GM20431 (cell line): ENCODE results near the gene RIMBP3C.
"Not testable (repeated sequence)": the region's sequence is repeated elsewhere in the genome, so short reads cannot be mapped to it uniquely, and the experiment has no call there.

Experiments
- in situ Hi-C: fragments of 300-500 bp; cut with MseI, MboI; formaldehyde crosslinking; loops from one replicate; pipeline ENCODE4 v1.15.0; 2020; ENCODE audit warnings: low sequenced_read_pairs; ENCODE audit not compliant: unreplicated experiment

RIMBP3C gene

GRCh38 chr22:21573750-21574494 is 22.7 kb upstream of the RIMBP3C start:
- in situ Hi-C loops = no loop called here

GRCh38 chr22:21573293-21573734 is 22.1 kb upstream of the RIMBP3C start:
- in situ Hi-C loops = no loop called here

GRCh38 chr22:21571679-21572078 is 20.4 kb upstream of the RIMBP3C start:
- in situ Hi-C loops = no loop called here

DNA sequence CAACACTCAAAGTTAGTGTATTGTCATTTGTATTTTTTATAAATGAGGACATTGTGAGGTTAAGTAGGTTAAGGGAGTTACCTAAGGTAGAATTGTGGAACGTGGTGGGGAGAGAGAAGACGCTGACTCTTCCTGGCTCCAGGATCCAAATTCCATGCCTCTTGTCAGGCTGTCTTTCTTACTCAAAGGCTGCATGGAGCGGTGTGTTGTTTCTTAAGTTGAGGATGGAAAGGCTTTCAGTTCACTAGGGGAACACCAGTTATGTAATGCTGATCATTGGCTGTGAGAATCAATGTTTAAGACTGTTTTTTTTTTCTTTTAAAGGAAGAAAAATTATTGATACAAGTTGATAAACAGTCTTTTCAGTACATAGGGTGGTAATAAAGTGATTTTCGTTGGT is 19.1 kb upstream of the RIMBP3C start:
- in situ Hi-C loops = no loop called here

- in situ Hi-C loops = no loop called here
Measured at GRCh38 chr22:21569459-21570170, 18.4 kb upstream of the RIMBP3C start.

GRCh38 chr22:21569076-21569427 is 17.8 kb upstream of the RIMBP3C start:
- in situ Hi-C loops = not testable (repeated sequence)

GRCh38 chr22:21568347-21569075 is 17.2 kb upstream of the RIMBP3C start:
- in situ Hi-C loops = no loop called here

GRCh38 chr22:21567456-21568346 is 16.4 kb upstream of the RIMBP3C start, which contains the start of gene UBE2L3:
Gene UBE2L3 (plus strand): TSS chr22:21567714. CDS start chr22:21567745, 31 bp downstream.
- in situ Hi-C loops = no loop called here

GRCh38 chr22:21564411-21564810 is 13.2 kb upstream of the RIMBP3C start:
- in situ Hi-C loops = no loop called here

GRCh38 chr22:21563912-21564311 is 12.7 kb upstream of the RIMBP3C start:
- in situ Hi-C loops = no loop called here

GRCh38 chr22:21560657-21561056 is 9.4 kb upstream of the RIMBP3C start:
- in situ Hi-C loops = not testable (repeated sequence)

- in situ Hi-C loops = not testable (repeated sequence)
Measured at GRCh38 chr22:21559345-21560125, 8.3 kb upstream of the RIMBP3C start.

GRCh38 chr22:21550678-21551047 is 598 bp downstream of the RIMBP3C start:
- in situ Hi-C loops = not testable (repeated sequence)

GRCh38 chr22:21550008-21550677 is 1.1 kb downstream of the RIMBP3C start:
- in situ Hi-C loops = not testable (repeated sequence)

DNA sequence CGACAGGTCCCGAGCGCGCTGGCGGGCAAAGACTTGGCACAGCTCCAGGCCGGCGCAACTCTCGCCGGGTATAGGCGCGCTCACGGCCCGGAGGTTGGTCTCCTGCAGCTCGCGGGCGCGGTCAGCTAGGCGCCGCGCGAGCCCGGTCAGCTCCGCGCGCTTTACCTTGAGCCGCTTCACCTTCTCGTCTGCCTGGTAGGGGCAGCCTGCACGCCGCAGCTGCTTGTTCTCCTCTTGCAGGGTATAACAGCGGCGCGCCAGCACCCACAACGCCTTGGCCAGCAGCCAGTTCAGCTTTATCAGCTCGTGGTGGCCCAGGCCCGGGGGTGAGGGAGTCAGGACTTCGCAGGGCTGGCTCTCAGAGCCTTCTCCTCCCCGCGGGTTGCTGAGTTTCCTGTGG is 1.7 kb downstream of the RIMBP3C start:
- in situ Hi-C loops = not testable (repeated sequence)

DNA sequence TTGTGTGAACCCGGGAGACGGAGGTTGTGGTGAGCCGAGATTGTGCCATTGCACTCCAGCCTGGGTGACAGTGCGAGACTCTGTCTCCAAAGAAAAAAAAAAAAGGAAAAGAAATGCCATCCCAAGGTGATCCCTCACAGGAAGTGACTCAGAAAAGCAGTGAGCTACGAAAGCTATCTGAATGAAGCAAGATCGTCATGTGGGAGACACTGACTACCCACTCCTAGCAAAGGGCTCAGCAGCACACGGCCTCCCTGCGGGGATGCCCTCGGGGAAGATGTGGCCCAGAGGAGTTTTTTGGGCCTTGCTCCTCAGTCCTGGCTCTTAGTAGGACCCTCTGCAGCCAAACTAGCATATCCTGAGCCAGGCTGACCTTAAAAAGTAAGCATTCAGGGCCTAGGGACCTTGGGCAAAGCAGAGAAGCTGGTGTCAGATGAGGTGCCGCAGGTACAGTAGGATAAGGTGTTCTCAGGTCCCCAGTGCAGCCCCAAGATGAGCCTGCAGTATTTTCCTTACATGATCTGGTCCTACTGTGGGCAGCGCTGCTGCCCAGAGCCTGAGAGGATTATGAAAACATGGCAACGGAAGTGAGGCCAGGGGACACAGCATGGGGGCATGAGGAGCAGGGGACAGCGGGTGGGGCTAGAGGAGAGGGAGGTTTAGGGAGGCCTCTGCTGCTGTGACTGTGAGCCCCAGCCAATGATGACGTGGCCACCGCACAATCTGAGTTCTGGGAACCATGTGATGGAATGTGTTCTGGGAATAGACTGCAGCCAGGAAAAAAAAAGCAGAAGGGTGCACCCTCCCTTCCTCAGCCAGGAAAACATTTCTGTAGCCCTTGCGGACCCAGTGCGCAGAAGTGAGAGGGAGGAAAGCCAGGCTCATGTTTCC is 6.6 kb downstream of the RIMBP3C start:
- in situ Hi-C loops = not testable (repeated sequence)

DNA sequence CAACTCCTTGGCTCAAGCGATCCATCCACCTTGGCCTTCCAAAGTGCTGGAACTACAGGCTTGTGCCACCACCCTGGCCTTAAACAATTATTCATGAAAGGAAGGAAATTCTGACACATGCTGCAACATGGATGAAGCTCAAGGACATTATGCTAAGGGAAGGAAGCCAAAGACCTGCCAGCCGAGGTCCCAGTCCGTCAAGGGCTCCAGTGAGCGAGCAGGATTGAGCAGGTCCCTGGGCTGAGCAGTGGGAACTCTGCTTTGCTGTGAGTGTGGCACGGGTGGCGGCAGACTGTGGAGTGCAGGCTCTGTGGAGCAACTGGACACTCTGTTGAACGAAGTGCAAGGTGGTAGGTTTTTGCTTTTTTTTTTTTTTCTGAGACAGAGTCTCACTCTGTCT is 11.4 kb downstream of the RIMBP3C start:
- in situ Hi-C loops = not testable (repeated sequence)
